Endothelial cell of umbilical vein (primary cell): ENCODE results near the gene HMG20A.

Experiments used
- EZH2 ChIP-seq: IDR thresholded peaks from 2 replicates; pipeline ENCODE4 v1.6.1; 2012; ENCODE audit warnings: borderline replicate concordance, low read depth, mild to moderate bottlenecking, moderate library complexity, low read length, inconsistent platforms; ENCODE audit not compliant: severe bottlenecking
- JUN ChIP-seq: IDR thresholded peaks from 2 replicates; pipeline ENCODE4 v1.6.1; 2011; ENCODE audit warnings: borderline replicate concordance, low read depth; ENCODE audit not compliant: insufficient read length, insufficient read depth
- POLR2A ChIP-seq: IDR thresholded peaks from 2 replicates; pipeline ENCODE4 v1.6.1; 2012; ENCODE audit warnings: low read depth, mild to moderate bottlenecking, control low read depth, low read length
- TF ChIP-seq, protein P1 (sequence below), 2 donors: IDR thresholded peaks; 1 replicate in 1 of 2; 2 replicates in 1 of 2; pipeline ENCODE4 v1.5.1; 2011; ENCODE audit warnings: low read length in 2 of 2, mild to moderate bottlenecking in 2 of 2, moderate library complexity in 2 of 2, control low read depth in 1 of 2, inconsistent platforms in 1 of 2, low read depth in 1 of 2; ENCODE audit not compliant: insufficient read depth in 1 of 2; ENCODE audit errors: extremely low read depth in 1 of 2

DNA sequence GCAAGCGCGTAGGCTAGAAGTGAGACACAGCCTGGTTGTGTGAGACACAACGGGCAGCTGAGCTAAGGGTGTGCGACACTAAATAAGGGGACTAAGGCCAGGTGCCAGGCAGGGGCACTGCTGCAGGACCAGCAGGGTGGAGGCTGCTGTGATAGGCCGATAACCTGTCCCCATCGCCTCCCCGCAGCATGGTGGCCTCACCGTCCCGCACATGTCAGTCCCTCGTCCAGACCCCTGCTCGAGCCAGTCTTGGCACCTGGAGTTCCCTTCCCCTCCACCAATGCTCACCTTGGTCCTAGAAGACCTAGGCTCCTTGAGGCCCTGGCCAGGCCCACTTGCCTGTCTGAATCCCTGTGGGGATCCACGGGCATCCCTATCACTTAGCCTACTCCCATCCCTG, 96.1 kb downstream of the HMG20A start:
- TF ChIP-seq, protein P1, sequence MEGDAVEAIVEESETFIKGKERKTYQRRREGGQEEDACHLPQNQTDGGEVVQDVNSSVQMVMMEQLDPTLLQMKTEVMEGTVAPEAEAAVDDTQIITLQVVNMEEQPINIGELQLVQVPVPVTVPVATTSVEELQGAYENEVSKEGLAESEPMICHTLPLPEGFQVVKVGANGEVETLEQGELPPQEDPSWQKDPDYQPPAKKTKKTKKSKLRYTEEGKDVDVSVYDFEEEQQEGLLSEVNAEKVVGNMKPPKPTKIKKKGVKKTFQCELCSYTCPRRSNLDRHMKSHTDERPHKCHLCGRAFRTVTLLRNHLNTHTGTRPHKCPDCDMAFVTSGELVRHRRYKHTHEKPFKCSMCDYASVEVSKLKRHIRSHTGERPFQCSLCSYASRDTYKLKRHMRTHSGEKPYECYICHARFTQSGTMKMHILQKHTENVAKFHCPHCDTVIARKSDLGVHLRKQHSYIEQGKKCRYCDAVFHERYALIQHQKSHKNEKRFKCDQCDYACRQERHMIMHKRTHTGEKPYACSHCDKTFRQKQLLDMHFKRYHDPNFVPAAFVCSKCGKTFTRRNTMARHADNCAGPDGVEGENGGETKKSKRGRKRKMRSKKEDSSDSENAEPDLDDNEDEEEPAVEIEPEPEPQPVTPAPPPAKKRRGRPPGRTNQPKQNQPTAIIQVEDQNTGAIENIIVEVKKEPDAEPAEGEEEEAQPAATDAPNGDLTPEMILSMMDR (IDR thresholded peaks at IDR 0.05; ENCODE audit: extremely low read depth in 1 of 2, insufficient read depth in 1 of 2, low read depth in 1 of 2, low read length in 2 of 2): no peak
- TF ChIP-seq JUN: no peak
- TF ChIP-seq POLR2A: no peak
- no peak for TF ChIP-seq EZH2
